Vagina (tissue), 2 donors: ENCODE measurements around the gene RCAN2. TPM values are rescaled to one million over a fixed set of nuclear protein-coding genes. Genes with fewer than 3 reads are reported as not detected.

Experiments
- DNase-seq, 2 donors: peaks; one replicate each; pipeline ENCODE4 v3.0.0-alpha.2; 2017; ENCODE audit errors: extremely low spot score in 2 of 2
- H3K27ac ChIP-seq: fragments of 200-600 bp; sonication (generic); one replicate; pipeline ENCODE4 v1.5.1; 2019
- H3K27me3 ChIP-seq: fragments of 200-600 bp; sonication (generic); one replicate; pipeline ENCODE4 v1.5.1; 2019
- H3K36me3 ChIP-seq, 2 donors: fragments of 200-600 bp; sonication (generic); one replicate each; pipeline ENCODE4 v1.5.1; 2017 to 2019
- H3K4me1 ChIP-seq: fragments of 200-600 bp; sonication (generic); one replicate; pipeline ENCODE4 v1.5.1; 2019
- H3K4me3 ChIP-seq, 2 donors: fragments of 200-600 bp; sonication (generic); 1 replicate in 1 of 2; 2 replicates in 1 of 2; pipeline ENCODE4 v1.5.1; 2016 to 2019
- H3K9me3 ChIP-seq: fragments of 200-600 bp; sonication (generic); one replicate; pipeline ENCODE4 v1.5.1; 2019
- POLR2A ChIP-seq, 2 donors: fragments of 450-650 bp; IDR thresholded peaks; one replicate each; pipeline ENCODE4 v1.6.1; 2017; ENCODE audit warnings: antibody characterized with exemption in 2 of 2, mild to moderate bottlenecking in 2 of 2, moderate library complexity in 2 of 2
- POLR2AphosphoS5 ChIP-seq, 2 donors: sonication (generic); formaldehyde crosslinking; IDR thresholded peaks; one replicate each; pipeline ENCODE4 v1.9.0; 2017; ENCODE audit warnings: antibody characterized with exemption in 2 of 2, mild to moderate bottlenecking in 2 of 2, low read depth in 1 of 2; ENCODE audit not compliant: insufficient read depth in 1 of 2
- intact Hi-C: fragments of 100-400 bp; cut with DNase I; formaldehyde crosslinking; loops from one replicate; pipeline ENCODE4 v1.15.1; 2023
- total RNA-seq: library from RNA; depleted of rRNA; stranded (reverse); fragments of >200 nt; gene quantifications from one replicate; pipeline ENCODE4 v1.2.3, GENCODE V29; 2016
- TF ChIP-seq, protein P1 (sequence below), 3 experiments: fragments of 450-650 bp in 2 of 3; fragments of 200-600 bp in 1 of 3; sonication (generic) in 1 of 3; IDR thresholded peaks; one replicate each; pipeline ENCODE4 v1.5.1; 2017 to 2019; ENCODE audit warnings: antibody characterized with exemption in 3 of 3, mild to moderate bottlenecking in 2 of 3, moderate library complexity in 2 of 3

Gene RCAN2
- total RNA-seq, 1 donor from 2014 or later, result 20.9 TPM

GRCh38 chr6:46352541-46353268, 138.5 kb downstream of the RCAN2 start:
- intact Hi-C loops, result no loop called here
- Histone ChIP-seq H3K9me3 (no peaks in the 10 kb centered on the region), H3K27me3 (no peaks in the 10 kb centered on the region), H3K4me3 (no peak overlapping the region), H3K27ac (no peak overlapping the region), H3K4me1 (peaks cover 13% of the 10 kb centered on the region), H3K36me3 (no peaks in the 10 kb centered on the region)
- TF ChIP-seq POLR2AphosphoS5 (IDR thresholded peaks at IDR 0.05; ENCODE audit: insufficient read depth in 1 of 2, low read depth in 1 of 2) (no peak), POLR2A (IDR thresholded peaks at IDR 0.05) (no peak)
- TF ChIP-seq, protein P1, sequence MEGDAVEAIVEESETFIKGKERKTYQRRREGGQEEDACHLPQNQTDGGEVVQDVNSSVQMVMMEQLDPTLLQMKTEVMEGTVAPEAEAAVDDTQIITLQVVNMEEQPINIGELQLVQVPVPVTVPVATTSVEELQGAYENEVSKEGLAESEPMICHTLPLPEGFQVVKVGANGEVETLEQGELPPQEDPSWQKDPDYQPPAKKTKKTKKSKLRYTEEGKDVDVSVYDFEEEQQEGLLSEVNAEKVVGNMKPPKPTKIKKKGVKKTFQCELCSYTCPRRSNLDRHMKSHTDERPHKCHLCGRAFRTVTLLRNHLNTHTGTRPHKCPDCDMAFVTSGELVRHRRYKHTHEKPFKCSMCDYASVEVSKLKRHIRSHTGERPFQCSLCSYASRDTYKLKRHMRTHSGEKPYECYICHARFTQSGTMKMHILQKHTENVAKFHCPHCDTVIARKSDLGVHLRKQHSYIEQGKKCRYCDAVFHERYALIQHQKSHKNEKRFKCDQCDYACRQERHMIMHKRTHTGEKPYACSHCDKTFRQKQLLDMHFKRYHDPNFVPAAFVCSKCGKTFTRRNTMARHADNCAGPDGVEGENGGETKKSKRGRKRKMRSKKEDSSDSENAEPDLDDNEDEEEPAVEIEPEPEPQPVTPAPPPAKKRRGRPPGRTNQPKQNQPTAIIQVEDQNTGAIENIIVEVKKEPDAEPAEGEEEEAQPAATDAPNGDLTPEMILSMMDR (IDR thresholded peaks at IDR 0.05), result no peak
- no peak for DNase-seq

DNA sequence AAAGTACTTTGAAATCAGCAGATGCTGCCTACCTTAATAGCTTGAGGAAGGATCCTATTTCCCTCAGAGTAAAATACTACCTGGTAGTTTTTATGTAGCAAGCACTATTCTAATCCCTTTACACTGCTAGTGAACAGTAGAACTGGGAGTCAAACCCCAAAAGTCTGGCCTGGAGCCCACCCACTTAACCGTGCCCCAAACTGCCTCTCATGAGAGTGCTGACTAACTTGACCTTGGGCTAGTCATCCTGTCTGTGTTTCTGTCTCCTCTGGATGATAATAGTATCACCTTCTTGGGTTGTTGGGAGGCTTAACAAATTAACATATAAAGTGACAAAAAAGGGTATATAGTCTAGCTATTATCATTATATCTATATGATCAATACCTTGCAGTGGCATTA, 140.5 kb downstream of the RCAN2 start:
- Histone ChIP-seq H3K4me1 (peaks cover 13% of the 10 kb centered on the region), H3K36me3 (no peaks in the 10 kb centered on the region), H3K4me3 (no peak overlapping the region), H3K27ac (no peak overlapping the region), H3K27me3 (no peaks in the 10 kb centered on the region), H3K9me3 (no peaks in the 10 kb centered on the region)
- no peak for DNase-seq
- TF ChIP-seq POLR2A (IDR thresholded peaks at IDR 0.05), result no peak
- TF ChIP-seq POLR2AphosphoS5 (IDR thresholded peaks at IDR 0.05; ENCODE audit: insufficient read depth in 1 of 2, low read depth in 1 of 2), result no peak
- TF ChIP-seq, protein P1 (IDR thresholded peaks at IDR 0.05), result no peak
- intact Hi-C loops, result no loop called here

DNA sequence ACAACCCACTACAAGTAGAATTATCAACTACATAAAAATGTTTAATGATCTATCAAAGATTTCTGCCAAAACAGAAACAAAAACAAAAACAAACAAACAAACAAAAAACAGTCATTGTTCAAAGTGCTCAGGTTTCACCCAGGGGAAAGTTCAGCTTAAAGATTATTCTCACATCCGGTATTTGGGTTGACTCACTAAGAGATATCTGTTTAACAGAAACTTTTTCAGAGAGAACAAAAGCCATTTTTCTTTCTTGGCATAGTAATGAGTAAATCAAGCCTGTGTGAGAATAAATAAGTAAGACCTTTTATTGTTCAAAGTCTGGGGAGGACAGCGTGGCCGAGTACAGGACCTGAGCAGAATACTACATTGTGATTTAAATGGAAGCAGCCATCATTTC, 143.6 kb downstream of the RCAN2 start:
- H3K9me3 ChIP-seq, result no peaks in the 10 kb centered on the region
- no peak for DNase-seq
- H3K4me1 ChIP-seq, result peaks cover under 1% of the 10 kb centered on the region
- intact Hi-C loops, result no loop called here
- no peak overlapping the region for H3K27ac ChIP-seq
- H3K36me3 ChIP-seq, result no peaks in the 10 kb centered on the region
- TF ChIP-seq, protein P1 (IDR thresholded peaks at IDR 0.05), result no peak
- no peak overlapping the region for H3K4me3 ChIP-seq
- no peaks in the 10 kb centered on the region for H3K27me3 ChIP-seq

- no peaks in the 10 kb centered on the region for H3K27me3 ChIP-seq
- no peak overlapping the region for H3K27ac ChIP-seq
- no peak overlapping the region for H3K4me3 ChIP-seq
- TF ChIP-seq POLR2A (IDR thresholded peaks at IDR 0.05) (no peak), POLR2AphosphoS5 (IDR thresholded peaks at IDR 0.05; ENCODE audit: insufficient read depth in 1 of 2, low read depth in 1 of 2) (no peak)
- TF ChIP-seq, protein P1 (IDR thresholded peaks at IDR 0.05), result no peak
- DNase-seq, result no peak
- intact Hi-C loops, result no loop called here
- no peaks in the 10 kb centered on the region for H3K36me3 ChIP-seq
- no peaks in the 10 kb centered on the region for H3K4me1 ChIP-seq
- H3K9me3 ChIP-seq, result no peaks in the 10 kb centered on the region
These were observed 151.0 kb downstream of the RCAN2 start for GRCh38 chr6:46340246-46340645.

DNA sequence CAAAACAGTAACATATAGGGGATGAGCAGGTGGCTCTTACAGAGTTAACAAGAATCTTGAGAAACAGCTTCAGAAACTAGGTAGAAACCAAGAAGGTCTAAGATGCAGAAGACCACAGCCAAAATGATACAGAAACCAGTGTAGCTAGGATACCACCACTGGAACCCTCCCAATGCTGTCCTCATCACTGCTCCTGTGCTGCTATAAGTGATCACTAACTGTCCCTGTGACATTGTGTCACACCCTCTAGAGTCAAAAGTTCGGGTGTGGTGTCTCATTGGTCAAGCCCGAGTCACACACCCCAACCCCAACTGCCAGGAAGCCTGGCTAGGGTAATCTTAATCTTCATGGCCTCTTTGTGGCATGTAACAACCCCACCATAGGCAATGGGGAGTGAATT, 153.1 kb downstream of the RCAN2 start:
- Histone ChIP-seq H3K36me3 (no peaks in the 10 kb centered on the region), H3K4me3 (no peak overlapping the region), H3K27me3 (no peaks in the 10 kb centered on the region), H3K27ac (no peak overlapping the region), H3K4me1 (no peaks in the 10 kb centered on the region), H3K9me3 (no peaks in the 10 kb centered on the region)
- no peak for DNase-seq
- TF ChIP-seq POLR2AphosphoS5 (IDR thresholded peaks at IDR 0.05; ENCODE audit: insufficient read depth in 1 of 2, low read depth in 1 of 2), result no peak
- TF ChIP-seq, protein P1 (IDR thresholded peaks at IDR 0.05), result no peak
- no peak for TF ChIP-seq POLR2A (IDR thresholded peaks at IDR 0.05)
- intact Hi-C loops, result no loop called here
